GM18858 (cell line): ENCODE measurements around the gene ALPL.

Experiments
- ATAC-seq: cut with Tn5 transposase; IDR thresholded peaks from one replicate; pipeline ENCODE4 v1.9.1; 2021; ENCODE audit not compliant: unreplicated experiment

ALPL gene

GRCh38 chr1:21574466-21575151 lies 65.4 kb downstream of the ALPL start:
- ATAC-seq, result no peak

- ATAC-seq, result no peak
Measured at GRCh38 chr1:21575351-21575942, 66.2 kb downstream of the ALPL start.

GRCh38 chr1:21576031-21576797 lies 67.0 kb downstream of the ALPL start:
- ATAC-seq, result no peak

GRCh38 chr1:21576798-21577187 lies 67.6 kb downstream of the ALPL start:
- no peak for ATAC-seq

- no peak for ATAC-seq
Measured at GRCh38 chr1:21577324-21577723, 68.1 kb downstream of the ALPL start.

- no peak for ATAC-seq
Measured at GRCh38 chr1:21577933-21578332, 68.7 kb downstream of the ALPL start.

- ATAC-seq, result no peak
Measured at GRCh38 chr1:21579791-21580190, 70.6 kb downstream of the ALPL start.

- ATAC-seq, result no peak
Measured at GRCh38 chr1:21584096-21584495, 74.9 kb downstream of the ALPL start.

- ATAC-seq, result no peak
Measured at GRCh38 chr1:21585037-21585436, 75.8 kb downstream of the ALPL start.

- no peak for ATAC-seq
Measured at GRCh38 chr1:21586222-21586621, 77.0 kb downstream of the ALPL start.

GRCh38 chr1:21586846-21587601 lies 77.8 kb downstream of the ALPL start:
- ATAC-seq, result no peak

GRCh38 chr1:21587602-21587953 lies 78.4 kb downstream of the ALPL start:
- no peak for ATAC-seq

GRCh38 chr1:21589618-21590017 lies 80.4 kb downstream of the ALPL start:
- no peak for ATAC-seq

GRCh38 chr1:21590126-21590880 lies 81.1 kb downstream of the ALPL start:
- ATAC-seq, result no peak

GRCh38 chr1:21590934-21591333 lies 81.7 kb downstream of the ALPL start:
- ATAC-seq, result no peak

- no peak for ATAC-seq
Measured at GRCh38 chr1:21592086-21592865, 83.1 kb downstream of the ALPL start.

- no peak for ATAC-seq
Measured at GRCh38 chr1:21593231-21593630, 84.0 kb downstream of the ALPL start.

- ATAC-seq, result no peak
Measured at GRCh38 chr1:21594501-21594900, 85.3 kb downstream of the ALPL start.

- no peak for ATAC-seq
Measured at GRCh38 chr1:21594935-21595897, 86.0 kb downstream of the ALPL start.
